Measurements from ENCODE around the gene LMAN1. TPM values are rescaled to one million over a fixed set of nuclear protein-coding genes. Genes with fewer than 3 reads are reported as not detected.

LMAN1 gene
- total RNA-seq, 1 experiment from 2014 or later, result 77.1 TPM

DNA sequence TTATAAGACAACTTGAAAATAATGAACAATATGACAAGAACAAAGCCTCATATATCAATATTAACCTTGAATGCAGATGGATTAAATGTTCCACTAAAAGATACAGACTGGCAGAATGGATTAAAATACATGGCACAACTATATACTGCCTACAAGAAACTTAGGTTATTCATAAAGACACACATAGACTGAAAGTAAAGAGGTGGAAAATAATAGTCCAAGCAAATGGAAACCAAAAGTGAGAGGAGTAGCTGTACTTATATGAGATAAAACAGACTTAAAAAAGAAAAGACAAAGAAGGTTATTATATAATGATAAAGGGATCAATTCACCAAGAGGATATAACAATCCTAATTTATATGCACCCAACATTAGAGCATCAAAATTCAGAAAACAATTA is 18.2 kb downstream of the LMAN1 start:
- no peak overlapping the region for H3K4me3 ChIP-seq
- DNase-seq, result no peak
- peaks cover 59% of the 10 kb centered on the region for H3K36me3 ChIP-seq

GRCh38 chr18:59340312-59340711 is 18.8 kb downstream of the LMAN1 start:
- Histone ChIP-seq H3K4me1 (no peaks in the 10 kb centered on the region), H3K9me3 (replicated peaks) (no peaks in the 10 kb centered on the region), H3K27ac (no peak overlapping the region), H3K36me3 (peaks cover 54% of the 10 kb centered on the region), H3K27me3 (no peaks in the 10 kb centered on the region), H3K4me3 (no peak overlapping the region)
- DNase-seq, result no peak

More for the DNA sequence above, 18.2 kb downstream of the LMAN1 start:
- no peaks in the 10 kb centered on the region for H3K9me3 ChIP-seq (replicated peaks)
- H3K27ac ChIP-seq, result no peak overlapping the region
- H3K4me1 ChIP-seq, result no peaks in the 10 kb centered on the region
- H3K27me3 ChIP-seq, result no peaks in the 10 kb centered on the region

GRCh38 chr18:59332986-59333385 is 26.1 kb downstream of the LMAN1 start:
- H3K36me3 ChIP-seq, result peaks cover 28% of the 10 kb centered on the region
- H3K27ac ChIP-seq, result no peak overlapping the region
- H3K27me3 ChIP-seq, result no peaks in the 10 kb centered on the region
- no peak for DNase-seq
- no peaks in the 10 kb centered on the region for H3K4me1 ChIP-seq
- no peaks in the 10 kb centered on the region for H3K9me3 ChIP-seq (replicated peaks)
- no peak overlapping the region for H3K4me3 ChIP-seq

DNA sequence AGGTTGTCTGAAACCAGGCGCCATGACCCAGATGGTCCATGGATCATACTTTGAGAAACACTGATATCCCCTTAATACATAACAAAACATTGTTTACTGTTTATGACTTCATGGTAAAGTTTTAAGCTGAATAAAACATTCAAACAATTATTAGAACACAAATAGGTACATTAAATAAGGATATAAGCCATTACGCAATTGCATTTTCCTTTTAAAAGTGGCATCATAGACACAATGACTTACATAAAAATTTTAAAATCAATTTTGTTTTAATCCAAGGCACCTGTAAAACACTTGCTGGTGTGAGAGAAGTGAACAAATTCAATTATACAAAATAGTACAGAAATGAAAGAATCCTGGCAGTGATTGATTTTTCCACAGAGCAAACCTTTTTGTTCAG is 30.4 kb downstream of the LMAN1 start:
- no peak for DNase-seq
- no peaks in the 10 kb centered on the region for H3K4me1 ChIP-seq
- H3K27ac ChIP-seq, result no peak overlapping the region
- H3K27me3 ChIP-seq, result no peaks in the 10 kb centered on the region
- peaks cover 26% of the 10 kb centered on the region for H3K36me3 ChIP-seq
- H3K9me3 ChIP-seq (replicated peaks), result no peaks in the 10 kb centered on the region
- no peak overlapping the region for H3K4me3 ChIP-seq

DNA sequence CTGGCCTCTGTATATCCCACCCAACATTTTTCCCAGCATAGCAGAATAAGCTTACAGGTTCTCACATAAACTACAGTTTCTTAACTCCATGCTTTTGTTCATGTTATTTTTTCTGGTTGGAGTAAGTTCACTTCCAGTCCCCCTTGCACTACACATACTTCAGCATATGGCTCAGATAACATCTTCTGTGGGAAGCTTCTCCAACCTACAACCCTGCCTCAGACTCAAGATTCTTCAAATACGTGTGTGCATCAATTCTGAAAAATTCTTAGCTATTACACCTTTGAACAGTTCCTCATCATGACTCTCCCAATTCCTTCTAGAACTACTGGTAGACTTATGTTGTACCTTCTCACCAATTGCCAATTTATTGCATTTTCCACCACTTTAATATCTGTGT is 33.1 kb downstream of the LMAN1 start:
- Histone ChIP-seq H3K36me3 (peaks cover 23% of the 10 kb centered on the region; the same call in 1 of the 2 replicates), H3K9me3 (replicated peaks) (no peaks in the 10 kb centered on the region), H3K27ac (no peak overlapping the region)

DNA sequence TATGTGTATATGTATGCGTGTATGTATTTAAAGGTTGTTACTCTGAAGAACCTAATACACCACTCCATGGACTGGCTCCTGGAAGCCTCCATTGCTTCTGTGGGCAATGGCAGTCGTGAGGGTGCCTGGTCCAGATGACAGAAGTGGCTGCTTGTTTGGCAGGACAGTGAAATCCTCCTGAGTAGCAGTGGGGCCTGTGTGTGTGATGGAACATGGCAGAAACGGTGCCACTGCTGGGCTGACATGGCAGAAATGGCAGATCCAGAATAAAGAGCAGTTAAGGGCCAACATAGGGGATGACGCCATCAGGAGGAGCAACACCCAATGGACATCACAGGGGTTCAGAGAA is 34.5 kb downstream of the LMAN1 start:
- no peak for DNase-seq
- Histone ChIP-seq H3K9me3 (replicated peaks) (no peaks in the 10 kb centered on the region), H3K4me3 (no peak overlapping the region)

More for the DNA sequence above, 33.1 kb downstream of the LMAN1 start:
- no peak for DNase-seq
- Histone ChIP-seq H3K4me3 (no peak overlapping the region), H3K4me1 (no peaks in the 10 kb centered on the region), H3K27me3 (no peaks in the 10 kb centered on the region)

GRCh38 chr18:59323931-59324622 is 35.0 kb downstream of the LMAN1 start:
- Histone ChIP-seq H3K27ac (no peak overlapping the region), H3K36me3 (peaks cover 12% of the 10 kb centered on the region; the same call in 1 of the 2 replicates), H3K9me3 (replicated peaks) (no peaks in the 10 kb centered on the region), H3K4me1 (no peaks in the 10 kb centered on the region), H3K27me3 (no peaks in the 10 kb centered on the region), H3K4me3 (no peak overlapping the region)
- DNase-seq, result no peak

More for the DNA sequence above, 34.5 kb downstream of the LMAN1 start:
- Histone ChIP-seq H3K36me3 (peaks cover 16% of the 10 kb centered on the region; the same call in 1 of the 2 replicates), H3K4me1 (no peaks in the 10 kb centered on the region), H3K27ac (no peak overlapping the region), H3K27me3 (no peaks in the 10 kb centered on the region)

DNA sequence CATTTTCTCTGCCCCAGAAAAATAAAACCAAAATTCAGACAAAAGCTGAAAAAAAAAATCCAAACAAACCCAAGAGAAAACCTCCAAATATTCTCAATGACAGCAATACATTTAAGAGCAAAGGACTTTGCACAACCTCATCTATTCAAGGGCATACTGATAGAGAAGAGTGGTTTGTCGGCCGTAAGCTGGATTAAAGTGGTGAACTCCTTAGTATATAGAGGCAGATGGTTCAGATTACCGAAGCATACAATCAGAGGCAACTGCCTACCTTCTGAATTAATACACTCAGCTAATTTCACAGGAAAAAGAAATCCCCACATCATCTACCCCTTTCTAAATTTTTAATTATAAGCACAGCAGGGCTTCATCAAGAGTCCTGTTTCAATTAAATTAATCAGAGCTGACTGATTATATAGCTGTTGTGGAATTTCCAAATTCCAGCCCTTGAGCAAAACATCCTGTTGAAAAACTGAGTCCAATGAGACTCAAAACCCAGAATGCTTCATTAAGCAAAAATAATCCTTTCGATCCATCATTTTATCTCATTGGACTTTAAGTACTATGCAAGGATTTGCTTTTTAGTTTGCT is 40.5 kb downstream of the LMAN1 start, which contains the start of gene CPLX4:
Gene CPLX4, minus strand, starts transcription at position 190 of the 591 bp plus-strand sequence. Its CDS starts 187 bp downstream, at position 3.
- Histone ChIP-seq H3K27ac (no peak within 1 kb of the TSS), H3K9me3 (replicated peaks) (no peaks in the 10 kb centered on the region), H3K4me1 (no peaks in the 10 kb centered on the region), H3K4me3 (no peak within 1 kb of the TSS), H3K36me3 (no peaks in the 10 kb centered on the region), H3K27me3 (no peaks in the 10 kb centered on the region)
- no peak for DNase-seq

- Histone ChIP-seq H3K4me1 (no peaks in the 10 kb centered on the region), H3K27me3 (no peaks in the 10 kb centered on the region), H3K4me3 (no peak overlapping the region), H3K36me3 (no peaks in the 10 kb centered on the region), H3K9me3 (replicated peaks) (no peaks in the 10 kb centered on the region), H3K27ac (no peak overlapping the region)
- no peak for DNase-seq
These were observed 47.4 kb downstream of the LMAN1 start for GRCh38 chr18:59311631-59312030.

DNA sequence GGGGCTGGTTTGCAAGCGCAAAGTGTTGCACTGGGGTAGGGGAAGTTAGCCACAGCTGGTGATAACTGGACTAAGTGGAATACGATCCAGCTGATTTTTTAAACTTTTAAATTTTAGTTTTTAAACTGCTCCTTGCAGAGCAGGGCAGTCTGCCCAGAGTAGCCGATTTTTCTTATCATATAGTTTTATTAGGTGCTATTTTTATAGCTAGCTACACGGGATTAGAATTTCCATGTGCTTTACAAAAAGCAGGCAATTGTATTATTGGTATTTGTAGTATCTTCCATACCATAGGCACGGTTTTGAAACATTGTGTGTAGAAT is 50.2 kb downstream of the LMAN1 start:
- H3K4me1 ChIP-seq, result no peaks in the 10 kb centered on the region
- H3K27ac ChIP-seq, result no peak overlapping the region
- no peaks in the 10 kb centered on the region for H3K36me3 ChIP-seq
- no peaks in the 10 kb centered on the region for H3K9me3 ChIP-seq (replicated peaks)
- H3K4me3 ChIP-seq, result no peak overlapping the region
- no peak for DNase-seq
- H3K27me3 ChIP-seq, result no peaks in the 10 kb centered on the region

DNA sequence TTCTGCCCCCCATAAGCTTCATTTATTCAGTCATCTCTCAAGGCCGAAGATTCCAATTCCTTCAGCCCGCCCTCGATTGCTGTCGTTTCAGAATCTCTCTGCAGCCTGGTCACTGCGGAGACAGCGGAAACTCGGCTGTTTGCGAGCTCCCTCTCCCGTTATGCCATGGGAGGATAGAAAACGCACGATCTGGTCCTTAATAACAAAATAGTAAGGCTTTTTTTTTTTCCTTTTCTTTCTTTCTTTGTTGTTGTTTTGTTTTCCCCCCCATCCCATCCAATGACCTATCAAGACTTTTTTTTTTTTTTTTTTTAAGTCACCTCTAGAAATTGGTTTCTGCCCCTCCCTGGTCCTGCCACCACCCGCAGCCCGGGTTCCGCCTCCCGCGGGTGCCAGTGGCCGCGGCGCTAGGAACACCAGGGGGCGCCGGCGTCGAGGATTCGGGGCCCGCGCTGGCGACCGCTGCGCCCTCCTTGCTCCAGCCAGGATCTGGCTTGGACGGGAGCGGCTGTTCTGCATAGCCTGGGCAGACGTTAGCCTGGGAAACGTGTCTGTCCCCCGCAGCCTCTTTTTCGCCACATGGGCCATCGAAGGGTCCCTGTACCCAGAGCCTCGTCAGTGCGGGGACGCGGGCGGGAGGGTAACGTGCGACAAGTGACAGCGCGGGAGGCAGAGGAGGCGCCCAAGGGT is 50.7 kb downstream of the LMAN1 start:
- H3K9me3 ChIP-seq (replicated peaks), result no peaks in the 10 kb centered on the region
- DNase-seq, result peak; percentile 43 to 60
- H3K27me3 ChIP-seq, result no peaks in the 10 kb centered on the region
- H3K4me1 ChIP-seq, result no peaks in the 10 kb centered on the region
- no peaks in the 10 kb centered on the region for H3K36me3 ChIP-seq
- no peak overlapping the region for H3K27ac ChIP-seq
- H3K4me3 ChIP-seq, result no peak overlapping the region

DNA sequence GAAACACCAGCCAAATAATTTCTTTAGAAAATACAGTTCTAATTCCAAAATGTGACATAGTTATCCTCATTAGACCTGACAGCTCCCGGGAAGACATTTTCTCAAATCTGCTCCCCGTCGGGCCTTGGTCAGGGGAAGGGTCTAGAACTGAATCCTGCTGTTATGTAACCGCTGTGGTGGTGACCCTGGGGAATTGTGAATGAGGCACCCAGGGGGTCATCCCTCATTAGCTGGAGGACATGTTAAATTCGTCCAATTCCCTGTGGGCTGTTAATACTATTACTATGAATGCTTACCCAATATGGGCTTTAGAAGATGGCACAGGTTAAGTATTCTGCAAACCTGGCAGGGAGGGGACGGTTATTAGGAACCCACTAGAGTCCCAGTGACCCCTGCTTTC is 52.4 kb downstream of the LMAN1 start:
- Histone ChIP-seq H3K36me3 (no peaks in the 10 kb centered on the region), H3K4me3 (no peak overlapping the region), H3K27me3 (no peaks in the 10 kb centered on the region), H3K4me1 (no peaks in the 10 kb centered on the region), H3K27ac (no peak overlapping the region), H3K9me3 (replicated peaks) (no peaks in the 10 kb centered on the region)
- DNase-seq, result no peak

DNA sequence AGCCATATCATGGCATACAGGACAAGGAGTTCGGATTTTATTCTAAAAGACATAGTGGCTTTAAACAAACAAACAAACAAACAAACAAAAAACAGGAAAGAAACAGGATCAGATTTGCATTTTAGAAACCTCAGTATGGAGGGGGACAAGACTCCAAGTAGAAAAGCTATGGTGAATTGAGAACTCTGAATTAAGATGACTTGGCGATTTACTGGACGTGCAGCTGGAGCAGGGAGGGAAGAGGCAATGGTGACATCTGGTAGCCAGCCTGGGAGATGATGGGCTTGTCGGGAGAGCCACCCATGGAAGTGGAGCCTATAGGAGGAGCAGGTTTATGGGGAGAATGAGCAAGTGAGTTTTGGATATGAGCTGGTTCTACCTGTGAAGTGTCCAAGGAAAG is 53.8 kb downstream of the LMAN1 start:
- DNase-seq, result no peak
- no peak overlapping the region for H3K27ac ChIP-seq
- no peaks in the 10 kb centered on the region for H3K27me3 ChIP-seq
- no peak overlapping the region for H3K4me3 ChIP-seq
- no peaks in the 10 kb centered on the region for H3K4me1 ChIP-seq
- H3K9me3 ChIP-seq (replicated peaks), result no peaks in the 10 kb centered on the region
- H3K36me3 ChIP-seq, result no peaks in the 10 kb centered on the region

- no peaks in the 10 kb centered on the region for H3K36me3 ChIP-seq
- H3K4me3 ChIP-seq, result no peak overlapping the region
- H3K27me3 ChIP-seq, result no peaks in the 10 kb centered on the region
These were observed 55.3 kb downstream of the LMAN1 start for GRCh38 chr18:59303656-59304195.

DNA sequence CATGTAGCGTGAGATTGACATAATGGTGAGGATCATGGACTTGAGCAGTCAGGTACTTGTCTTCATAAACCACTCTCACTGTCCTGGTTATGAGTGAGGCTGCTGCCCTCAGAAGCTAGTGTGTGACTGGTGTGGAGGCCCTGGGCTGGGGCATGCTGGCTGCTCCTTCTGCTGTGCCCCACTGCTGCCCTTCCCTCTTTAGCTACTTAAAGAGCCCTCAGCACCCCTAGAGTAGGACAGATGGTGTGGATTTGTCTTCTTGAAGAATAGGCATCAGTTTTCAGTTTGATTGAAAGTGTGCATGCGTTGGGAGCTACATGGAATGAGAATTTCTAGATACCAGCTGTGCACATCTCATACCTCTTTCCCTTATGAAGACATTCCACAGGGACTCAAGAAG is 56.1 kb downstream of the LMAN1 start:
- Histone ChIP-seq H3K9me3 (replicated peaks) (no peaks in the 10 kb centered on the region), H3K4me3 (no peak overlapping the region), H3K36me3 (no peaks in the 10 kb centered on the region), H3K27me3 (no peaks in the 10 kb centered on the region), H3K27ac (no peak overlapping the region), H3K4me1 (no peaks in the 10 kb centered on the region)
- no peak for DNase-seq

More at GRCh38 chr18:59303656-59304195, 55.3 kb downstream of the LMAN1 start:
- no peaks in the 10 kb centered on the region for H3K4me1 ChIP-seq
- H3K9me3 ChIP-seq (replicated peaks), result no peaks in the 10 kb centered on the region
- no peak overlapping the region for H3K27ac ChIP-seq
- no peak for DNase-seq

All from SJCRH30 (cell line).